ENCODE measurements around the gene PECR. TPM values are rescaled to one million over a fixed set of nuclear protein-coding genes. Genes with fewer than 3 reads are reported as not detected.

PECR gene
- total and polyA plus RNA-seq, 4 donors, result 10.6 to 25.9 (median 13.4) TPM

GRCh38 chr2:216074794-216075193 lies 6.8 kb downstream of the PECR start:
- Histone ChIP-seq H3K27me3 (ENCODE audit: control insufficient read depth in 3 of 3, insufficient read depth in 3 of 3, low read length in 2 of 3) (no peaks in the 10 kb centered on the region), H3K4me3 (no peak overlapping the region), H3K36me3 (ENCODE audit: control insufficient read depth in 4 of 4, insufficient read depth in 4 of 4, low read length in 4 of 4) (peaks cover 0 to 3% (median 1%) of the 10 kb centered on the region in 4 donors), H3K27ac (ENCODE audit: low read depth in 1 of 2, low read length in 1 of 2) (no peak overlapping the region), H3K9me3 (ENCODE audit: control insufficient read depth in 4 of 4, insufficient read depth in 3 of 4, low read length in 3 of 4) (no peaks in the 10 kb centered on the region), H3K4me1 (ENCODE audit: control insufficient read depth in 5 of 5, insufficient read depth in 5 of 5, low read length in 5 of 5) (no peaks in the 10 kb centered on the region), H3K9ac (ENCODE audit: insufficient read depth in 1 of 2, low read length in 2 of 2) (no peak overlapping the region)
- no peak for DNase-seq
- ATAC-seq (ENCODE audit: insufficient read depth, low FRiP score), result no peak
- WGBS, 2 donors, result 97 to 98% methylated on average over 1 of the region's 1 CpG
- no peak for TF ChIP-seq CTCF (IDR thresholded peaks at IDR 0.05; ENCODE audit: control extremely low read depth, extremely low read depth)

- no peak overlapping the region for H3K27ac ChIP-seq (ENCODE audit: low read depth in 1 of 2, low read length in 1 of 2)
These were observed 7.2 kb downstream of the PECR start for GRCh38 chr2:216074380-216074779.

GRCh38 chr2:216073773-216074172 lies 7.8 kb downstream of the PECR start:
- DNase-seq (no peak), ATAC-seq (ENCODE audit: insufficient read depth, low FRiP score) (no peak)
- Histone ChIP-seq H3K27me3 (ENCODE audit: control insufficient read depth in 3 of 3, insufficient read depth in 3 of 3, low read length in 2 of 3) (no peaks in the 10 kb centered on the region), H3K36me3 (ENCODE audit: control insufficient read depth in 4 of 4, insufficient read depth in 4 of 4, low read length in 4 of 4) (peaks cover 0 to 3% (median 1%) of the 10 kb centered on the region in 4 donors), H3K9ac (ENCODE audit: insufficient read depth in 1 of 2, low read length in 2 of 2) (no peak overlapping the region), H3K4me3 (no peak overlapping the region), H3K9me3 (ENCODE audit: control insufficient read depth in 4 of 4, insufficient read depth in 3 of 4, low read length in 3 of 4) (no peaks in the 10 kb centered on the region), H3K27ac (ENCODE audit: low read depth in 1 of 2, low read length in 1 of 2) (no peak overlapping the region), H3K4me1 (ENCODE audit: control insufficient read depth in 5 of 5, insufficient read depth in 5 of 5, low read length in 5 of 5) (no peaks in the 10 kb centered on the region)
- TF ChIP-seq CTCF (IDR thresholded peaks at IDR 0.05; ENCODE audit: control extremely low read depth, extremely low read depth), result no peak

More at GRCh38 chr2:216074380-216074779, 7.2 kb downstream of the PECR start:
- no peak for DNase-seq
- no peak for ATAC-seq (ENCODE audit: insufficient read depth, low FRiP score)
- Histone ChIP-seq H3K9me3 (ENCODE audit: control insufficient read depth in 4 of 4, insufficient read depth in 3 of 4, low read length in 3 of 4) (no peaks in the 10 kb centered on the region), H3K4me3 (no peak overlapping the region), H3K9ac (ENCODE audit: insufficient read depth in 1 of 2, low read length in 2 of 2) (no peak overlapping the region), H3K27me3 (ENCODE audit: control insufficient read depth in 3 of 3, insufficient read depth in 3 of 3, low read length in 2 of 3) (no peaks in the 10 kb centered on the region), H3K36me3 (ENCODE audit: control insufficient read depth in 4 of 4, insufficient read depth in 4 of 4, low read length in 4 of 4) (peaks cover 0 to 3% (median 1%) of the 10 kb centered on the region in 4 donors), H3K4me1 (ENCODE audit: control insufficient read depth in 5 of 5, insufficient read depth in 5 of 5, low read length in 5 of 5) (no peaks in the 10 kb centered on the region)
- no peak for TF ChIP-seq CTCF (IDR thresholded peaks at IDR 0.05; ENCODE audit: control extremely low read depth, extremely low read depth)
- WGBS, 2 donors, result 60 to 66% methylated on average over 1 of the region's 1 CpG

GRCh38 chr2:216072473-216072872 lies 9.1 kb downstream of the PECR start:
- no peaks in the 10 kb centered on the region for H3K27me3 ChIP-seq (ENCODE audit: control insufficient read depth in 3 of 3, insufficient read depth in 3 of 3, low read length in 2 of 3)
- peaks cover 0 to 3% (median 1%) of the 10 kb centered on the region in 4 donors for H3K36me3 ChIP-seq (ENCODE audit: control insufficient read depth in 4 of 4, insufficient read depth in 4 of 4, low read length in 4 of 4)
- H3K9me3 ChIP-seq (ENCODE audit: control insufficient read depth in 4 of 4, insufficient read depth in 3 of 4, low read length in 3 of 4), result no peaks in the 10 kb centered on the region
- DNase-seq, result no peak
- no peak overlapping the region for H3K27ac ChIP-seq (ENCODE audit: low read depth in 1 of 2, low read length in 1 of 2)
- no peaks in the 10 kb centered on the region for H3K4me1 ChIP-seq (ENCODE audit: control insufficient read depth in 5 of 5, insufficient read depth in 5 of 5, low read length in 5 of 5)
- H3K4me3 ChIP-seq, result no peak overlapping the region
- no peak overlapping the region for H3K9ac ChIP-seq (ENCODE audit: insufficient read depth in 1 of 2, low read length in 2 of 2)
- ATAC-seq (ENCODE audit: insufficient read depth, low FRiP score), result no peak
- no peak for TF ChIP-seq CTCF (IDR thresholded peaks at IDR 0.05; ENCODE audit: control extremely low read depth, extremely low read depth)
